Upper lobe of left lung (tissue), 6 donors: ENCODE results near the gene MARK1. TPM values are rescaled to one million over a fixed set of nuclear protein-coding genes. Genes with fewer than 3 reads are reported as not detected.

ENCODE experiments used
- ATAC-seq, 2 donors: fragments of 200-7000 bp; cut with Tn5 transposase; one replicate each; pipeline ENCODE4 v1.9.1; 2022; ENCODE audit warnings: mild to moderate bottlenecking in 2 of 2, moderate library complexity in 2 of 2; ENCODE audit not compliant: low FRiP score in 2 of 2
- DNase-seq, 2 donors: peaks; one replicate each; pipeline ENCODE4 v3.0.0-alpha.2; 2019 to 2020
- H3K27ac ChIP-seq, 4 donors: fragments of 200-600 bp; sonication (generic); one replicate each; pipeline ENCODE4 v1.5.1; 2016 to 2019
- H3K27me3 ChIP-seq, 4 donors: fragments of 200-600 bp; sonication (generic); one replicate each; pipeline ENCODE4 v1.5.1; 2017 to 2019
- H3K36me3 ChIP-seq, 4 donors: fragments of 200-600 bp; sonication (generic); one replicate each; pipeline ENCODE4 v1.5.1; 2016 to 2019
- H3K4me1 ChIP-seq, 4 donors: fragments of 200-600 bp; sonication (generic); one replicate each; pipeline ENCODE4 v1.5.1; 2018 to 2019
- H3K4me3 ChIP-seq, 4 donors: fragments of 200-600 bp; sonication (generic); one replicate each; pipeline ENCODE4 v1.5.1; 2017 to 2019; ENCODE audit warnings: mild to moderate bottlenecking in 2 of 4, moderate library complexity in 1 of 4
- H3K9me3 ChIP-seq, 4 donors: fragments of 200-600 bp; sonication (generic); one replicate each; pipeline ENCODE4 v1.5.1; 2018 to 2019
- EP300 ChIP-seq, 4 donors: sonication (generic); formaldehyde crosslinking; IDR thresholded peaks; one replicate each; pipeline ENCODE4 v1.5.1; 2017; ENCODE audit warnings: antibody characterized with exemption in 4 of 4, control low read depth in 2 of 4
- POLR2A ChIP-seq, 4 donors: fragments of 450-650 bp; IDR thresholded peaks; one replicate each; pipeline ENCODE4 v1.5.1; 2016 to 2017; ENCODE audit warnings: antibody characterized with exemption in 4 of 4, mild to moderate bottlenecking in 2 of 4
- POLR2AphosphoS5 ChIP-seq, 2 donors: sonication (generic); formaldehyde crosslinking; IDR thresholded peaks; one replicate each; pipeline ENCODE4 v1.5.1; 2017; ENCODE audit warnings: antibody characterized with exemption in 2 of 2
- WGBS, 2 donors: methylation state at CpG; one replicate each; pipeline ENCODE4 v1.1.5; 2017 to 2018; 5-methylcytosine and 5-hydroxymethylcytosine counted together
- total RNA-seq, 6 donors: library from RNA; depleted of rRNA in 4 of 6; stranded (reverse); fragments of >200 nt in 4 of 6; gene quantifications; one replicate each; pipeline versions ENCODE4 v1.1.0 to v1.2.1, GENCODE V29; 2016 to 2021
- TF ChIP-seq, protein P1 (sequence below), 6 experiments: fragments of 450-650 bp in 4 of 6; fragments of 200-600 bp in 2 of 6; sonication (generic) in 2 of 6; IDR thresholded peaks; one replicate each; pipeline ENCODE4 v1.5.1; 2016 to 2019; ENCODE audit warnings: antibody characterized with exemption in 6 of 6
- donor health status: DM: no; HTN: no; CAD: no; lungs with moderate emphysema.
- donor health status: DM: no; HTN: yes; CAD: no; lungs with severe emphysema.

Gene MARK1
- total RNA-seq, 6 donors from 2014 or later = 1.0 to 3.6 (median 1.8) TPM

DNA sequence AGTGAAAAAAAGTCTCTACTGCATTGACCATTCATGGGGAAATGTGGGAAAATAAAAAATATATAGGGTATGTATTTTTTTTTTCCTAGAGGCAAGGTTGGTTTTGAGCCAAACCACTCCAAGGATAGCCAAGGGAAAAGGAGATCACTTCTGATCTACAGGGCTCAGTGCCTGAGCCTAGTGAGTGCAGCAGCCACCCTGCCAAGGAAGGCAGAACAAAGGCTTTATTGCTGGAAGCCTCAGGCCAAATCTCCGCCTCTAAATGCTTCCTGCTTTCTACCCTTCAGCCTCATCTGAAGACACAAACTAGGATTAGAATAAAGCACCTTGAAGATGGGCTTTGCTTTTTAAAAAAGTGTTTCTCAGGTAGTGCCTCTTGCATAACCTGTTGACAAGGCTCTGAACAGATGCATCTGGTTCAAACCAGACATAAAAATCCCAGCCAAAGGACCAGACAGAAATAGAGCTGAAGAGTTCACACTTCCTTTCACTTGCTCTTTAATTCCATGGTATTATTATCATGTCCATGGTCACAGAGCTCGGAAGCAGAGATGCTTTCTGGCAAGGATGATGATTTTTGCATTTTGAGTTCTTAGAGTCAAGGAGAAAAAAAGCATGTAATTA lies 172.7 kb downstream of the MARK1 start:
- Histone ChIP-seq H3K27ac (no peak overlapping the region), H3K27me3 (no peaks in the 10 kb centered on the region), H3K9me3 (no peaks in the 10 kb centered on the region), H3K36me3 (peaks cover 0 to 16% (median 7%) of the 10 kb centered on the region in 4 donors), H3K4me3 (no peak overlapping the region), H3K4me1 (peaks cover 0 to 3% (median 0%) of the 10 kb centered on the region in 4 donors)
- no peak for DNase-seq
- no peak for ATAC-seq
- WGBS, 2 donors = 40 to 46% methylated on average over 2 of the region's 2 CpGs
- TF ChIP-seq, protein P1, sequence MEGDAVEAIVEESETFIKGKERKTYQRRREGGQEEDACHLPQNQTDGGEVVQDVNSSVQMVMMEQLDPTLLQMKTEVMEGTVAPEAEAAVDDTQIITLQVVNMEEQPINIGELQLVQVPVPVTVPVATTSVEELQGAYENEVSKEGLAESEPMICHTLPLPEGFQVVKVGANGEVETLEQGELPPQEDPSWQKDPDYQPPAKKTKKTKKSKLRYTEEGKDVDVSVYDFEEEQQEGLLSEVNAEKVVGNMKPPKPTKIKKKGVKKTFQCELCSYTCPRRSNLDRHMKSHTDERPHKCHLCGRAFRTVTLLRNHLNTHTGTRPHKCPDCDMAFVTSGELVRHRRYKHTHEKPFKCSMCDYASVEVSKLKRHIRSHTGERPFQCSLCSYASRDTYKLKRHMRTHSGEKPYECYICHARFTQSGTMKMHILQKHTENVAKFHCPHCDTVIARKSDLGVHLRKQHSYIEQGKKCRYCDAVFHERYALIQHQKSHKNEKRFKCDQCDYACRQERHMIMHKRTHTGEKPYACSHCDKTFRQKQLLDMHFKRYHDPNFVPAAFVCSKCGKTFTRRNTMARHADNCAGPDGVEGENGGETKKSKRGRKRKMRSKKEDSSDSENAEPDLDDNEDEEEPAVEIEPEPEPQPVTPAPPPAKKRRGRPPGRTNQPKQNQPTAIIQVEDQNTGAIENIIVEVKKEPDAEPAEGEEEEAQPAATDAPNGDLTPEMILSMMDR (IDR thresholded peaks at IDR 0.05) = no peak
- TF ChIP-seq POLR2AphosphoS5 (IDR thresholded peaks at IDR 0.05) (no peak), POLR2A (IDR thresholded peaks at IDR 0.05) (no peak), EP300 (IDR thresholded peaks at IDR 0.05) (no peak)

DNA sequence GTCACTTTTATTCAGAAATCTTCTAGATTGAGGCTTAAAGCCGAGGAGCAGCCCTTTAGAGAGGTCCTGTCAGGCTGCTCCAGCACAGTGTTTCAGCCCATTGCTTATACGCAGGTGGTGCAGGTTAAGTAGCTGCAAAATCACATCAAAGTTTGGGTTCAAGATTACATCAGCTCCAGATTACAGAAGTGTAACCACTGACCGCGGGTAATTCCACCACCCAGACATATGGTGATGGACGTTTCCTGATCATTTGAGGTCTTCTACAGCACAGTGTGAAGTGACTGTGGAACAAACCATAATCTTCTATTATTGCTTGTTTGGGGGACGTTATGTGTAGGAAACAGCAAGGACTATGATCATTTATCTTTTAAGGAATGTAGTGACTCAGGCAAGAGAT lies 174.0 kb downstream of the MARK1 start:
- no peak overlapping the region for H3K4me3 ChIP-seq
- WGBS, 2 donors = 64 to 69% methylated on average over 6 of the region's 6 CpGs
- H3K27ac ChIP-seq = no peak overlapping the region
- peaks cover 0 to 3% (median 0%) of the 10 kb centered on the region in 4 donors for H3K4me1 ChIP-seq
- TF ChIP-seq EP300 (IDR thresholded peaks at IDR 0.05) (no peak), POLR2AphosphoS5 (IDR thresholded peaks at IDR 0.05) (no peak)
- TF ChIP-seq, protein P1 (IDR thresholded peaks at IDR 0.05) = no peak
- DNase-seq (no peak), ATAC-seq (no peak)
- H3K36me3 ChIP-seq = peaks cover 0 to 12% (median 7%) of the 10 kb centered on the region in 4 donors
- H3K9me3 ChIP-seq = no peaks in the 10 kb centered on the region
- no peaks in the 10 kb centered on the region for H3K27me3 ChIP-seq

DNA sequence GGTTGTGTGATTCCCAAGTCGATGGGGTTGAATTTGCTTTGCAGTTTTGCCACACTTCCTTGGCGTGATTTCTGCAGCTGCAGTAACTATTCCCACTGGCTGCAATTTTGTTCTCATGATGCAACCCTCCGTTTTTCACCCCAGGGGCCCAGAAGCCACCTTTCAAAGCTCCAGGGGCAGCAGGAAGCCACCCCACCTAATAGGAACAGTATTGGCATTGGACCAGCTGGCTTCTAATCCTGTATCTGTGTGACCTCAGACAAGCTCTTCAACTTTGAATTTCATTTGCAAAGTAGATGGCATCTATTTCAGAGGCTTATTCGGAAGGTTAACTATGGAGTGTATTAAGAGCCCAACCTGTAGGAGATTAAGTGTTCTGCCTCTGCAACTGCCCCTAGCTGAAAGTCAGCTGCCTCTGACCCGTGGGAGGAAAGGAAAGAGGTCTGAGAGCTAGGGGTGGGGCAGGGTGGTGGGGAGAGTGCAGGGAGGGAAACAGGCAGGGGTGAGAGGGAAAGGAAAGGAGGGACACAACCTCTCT lies 174.9 kb downstream of the MARK1 start:
- Histone ChIP-seq H3K36me3 (peaks cover 0 to 6% (median 2%) of the 10 kb centered on the region in 4 donors), H3K27me3 (no peaks in the 10 kb centered on the region), H3K9me3 (no peaks in the 10 kb centered on the region), H3K27ac (no peak overlapping the region), H3K4me1 (peaks cover 0 to 3% (median 0%) of the 10 kb centered on the region in 4 donors), H3K4me3 (no peak overlapping the region)
- ATAC-seq (no peak), DNase-seq (no peak)
- TF ChIP-seq, protein P1 (IDR thresholded peaks at IDR 0.05) = no peak
- TF ChIP-seq EP300 (IDR thresholded peaks at IDR 0.05) (no peak), POLR2AphosphoS5 (IDR thresholded peaks at IDR 0.05) (no peak), POLR2A (IDR thresholded peaks at IDR 0.05) (no peak)
- WGBS, 2 donors = 31 to 45% methylated on average over 5 of the region's 5 CpGs

DNA sequence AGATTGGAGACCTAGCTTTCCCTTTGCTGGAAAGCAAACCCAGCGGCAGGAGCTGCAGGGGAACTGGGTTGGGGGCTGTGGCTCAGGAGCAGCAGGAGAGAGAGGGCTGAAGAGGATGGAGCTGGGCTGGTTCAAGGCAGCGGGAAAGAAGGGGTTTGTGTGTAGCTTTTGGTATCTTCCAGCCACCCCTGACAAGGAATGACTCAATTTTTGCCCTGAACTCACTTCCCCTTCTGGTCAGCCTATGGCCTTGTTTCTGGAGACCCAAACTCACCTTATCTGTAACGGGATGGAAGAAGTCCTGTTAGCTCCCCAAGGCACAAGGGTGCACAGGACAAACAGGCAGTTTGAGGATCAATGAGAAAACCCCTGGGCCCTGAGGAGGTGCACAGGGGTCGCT lies 175.4 kb downstream of the MARK1 start:
- TF ChIP-seq POLR2A (IDR thresholded peaks at IDR 0.05) (no peak), EP300 (IDR thresholded peaks at IDR 0.05) (no peak)
- no peak for DNase-seq
- 80 to 90% methylated on average over 4 of the region's 4 CpGs for WGBS, 2 donors
- Histone ChIP-seq H3K9me3 (no peaks in the 10 kb centered on the region), H3K27me3 (no peaks in the 10 kb centered on the region), H3K27ac (no peak overlapping the region), H3K4me3 (no peak overlapping the region), H3K4me1 (peaks cover 0 to 3% (median 0%) of the 10 kb centered on the region in 4 donors), H3K36me3 (peaks cover 0 to under 1% (median 0%) of the 10 kb centered on the region in 4 donors)
- no peak for ATAC-seq

DNA sequence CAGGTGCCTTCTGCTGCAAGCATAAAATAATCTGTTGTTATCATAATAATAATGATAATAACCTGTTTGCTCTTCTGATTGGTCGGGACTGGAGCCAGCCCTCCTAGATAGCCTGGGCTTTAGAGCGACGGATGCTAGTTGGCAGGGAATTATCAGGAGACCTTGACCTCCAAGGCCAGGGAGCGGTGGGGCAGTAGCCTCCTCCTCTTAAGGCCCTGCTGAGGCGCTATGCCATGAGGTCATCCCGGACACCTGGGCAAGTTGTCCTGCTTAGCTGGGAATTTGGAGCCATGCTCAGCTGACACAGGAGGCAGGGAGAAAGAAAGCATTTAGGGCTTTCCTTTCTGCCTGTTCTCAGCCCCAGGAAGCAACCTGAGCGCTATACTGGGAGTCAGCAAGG lies 177.8 kb downstream of the MARK1 start:
- Histone ChIP-seq H3K27ac (no peak overlapping the region), H3K9me3 (no peaks in the 10 kb centered on the region), H3K4me1 (peaks cover 0 to 3% (median 0%) of the 10 kb centered on the region in 4 donors), H3K4me3 (no peak overlapping the region), H3K27me3 (no peaks in the 10 kb centered on the region), H3K36me3 (no peaks in the 10 kb centered on the region)
- no peak for ATAC-seq
- DNase-seq = no peak
- TF ChIP-seq POLR2AphosphoS5 (IDR thresholded peaks at IDR 0.05) (no peak), EP300 (IDR thresholded peaks at IDR 0.05) (no peak), POLR2A (IDR thresholded peaks at IDR 0.05) (no peak)
- TF ChIP-seq, protein P1 (IDR thresholded peaks at IDR 0.05) = no peak
- 89 to 92% methylated on average over 5 to 7 of the region's 7 CpGs for WGBS, 2 donors
